HepG2 (cell line): Measurements from ENCODE around the gene NAB1. TPM values are rescaled to one million over a fixed set of nuclear protein-coding genes. Genes with fewer than 3 reads are reported as not detected.
A peak's percentile ranks its signal among the peaks of the same experiment; 100 is the strongest.

Experiments used
- ATAC-seq: fragments of 200-7000 bp; cut with Tn5 transposase; 3 replicates; pipeline ENCODE4 v1.9.1; 2020; ENCODE audit warnings: mild to moderate bottlenecking, moderate library complexity
- BruUV-seq: library from RNA; stranded (reverse); fragments of 400-500 nt; replicated peaks from 2 replicates; lab custom pipeline; 2021; lab: Mats Ljungman, UMichigan
- CTCF ChIA-PET: fragments of 300-600 bp; formaldehyde crosslinking; extraction: SDS; loops from one replicate; lab custom pipeline; 2021; ENCODE audit warnings: low total read pairs, inconsistent platforms, low intra/inter-chr PET ratio; lab: Yijun Ruan, JAX
- POLR2A ChIA-PET: fragments of 350-600 bp; sonication (Branson Sonifier 250); formaldehyde crosslinking; loops from one replicate; lab custom pipeline; 2020; ENCODE audit warnings: antibody characterized with exemption, inconsistent platforms; lab: Yijun Ruan, JAX
- DNase-seq: peaks from one replicate; pipeline ENCODE4 v3.0.0-alpha.2; 2015; ENCODE audit warnings: low spot score
- FAIRE-seq: peaks from 3 replicates; lab custom pipeline; 2011; peaks lifted over from hg19 to GRCh38; lab: Jason Lieb, UNC
- H2AFZ ChIP-seq: one replicate; pipeline ENCODE4 v1.6.1; 2011; ENCODE audit warnings: low read length, inconsistent platforms
- H3K27ac ChIP-seq: fragments of 300-600 bp; 3 replicates; pipeline ENCODE4 v1.8.0; 2011; ENCODE audit warnings: mixed run types, mild to moderate bottlenecking, mixed read lengths, low read length, inconsistent platforms; ENCODE audit not compliant: insufficient read depth; ENCODE audit errors: extremely low read length
- H3K27me3 ChIP-seq, 2 experiments: fragments of 200-600 bp in 1 of 2; 2 replicates in 1 of 2; 3 replicates in 1 of 2; pipeline versions ENCODE4 v1.6.0 to v1.8.0; 2011; ENCODE audit warnings: low read length in 2 of 2, mild to moderate bottlenecking in 2 of 2, moderate library complexity in 2 of 2, inconsistent platforms in 1 of 2; ENCODE audit not compliant: insufficient read depth in 2 of 2, control insufficient read depth in 1 of 2
- H3K36me3 ChIP-seq, 2 experiments: fragments of 200-600 bp in 1 of 2; replicated peaks in 1 of 2; 2 replicates in 1 of 2; 3 replicates in 1 of 2; pipeline versions ENCODE4 v1.5.1 to v1.8.0; 2011; ENCODE audit warnings: low read length in 2 of 2, inconsistent platforms in 1 of 2; ENCODE audit not compliant: insufficient read depth in 2 of 2, control insufficient read depth in 1 of 2
- H3K4me1 ChIP-seq: 2 replicates; pipeline ENCODE4 v1.5.1; 2012; ENCODE audit warnings: low read length, inconsistent platforms; ENCODE audit not compliant: insufficient read depth
- H3K4me2 ChIP-seq: 2 replicates; pipeline ENCODE4 v1.6.0; 2011; ENCODE audit warnings: low read depth, low read length, inconsistent platforms
- H3K4me3 ChIP-seq, 3 experiments: fragments of 200-600 bp in 1 of 3; sonication (generic), shearing (Covaris generic) in 1 of 3; replicated peaks in 1 of 3; 2 replicates each; pipeline ENCODE4 v1.5.1; 2011 to 2016; ENCODE audit warnings: low read length in 3 of 3, inconsistent platforms in 2 of 3, low read depth in 2 of 3, mild to moderate bottlenecking in 2 of 3, control low read depth in 1 of 3, mixed read lengths in 1 of 3; ENCODE audit not compliant: insufficient read depth in 1 of 3
- H3K79me2 ChIP-seq: one replicate; pipeline ENCODE4 v1.6.1; 2011; ENCODE audit warnings: low read length, inconsistent platforms; ENCODE audit not compliant: insufficient read depth
- H3K9ac ChIP-seq: 2 replicates; pipeline ENCODE4 v1.6.0; 2011; ENCODE audit warnings: mild to moderate bottlenecking, low read depth, low read length, inconsistent platforms; ENCODE audit not compliant: insufficient read depth
- H3K9me3 ChIP-seq: 2 replicates; pipeline ENCODE4 v1.5.1; 2012; ENCODE audit warnings: mild to moderate bottlenecking, low read length
- H4K20me1 ChIP-seq: 2 replicates; pipeline ENCODE4 v1.6.0; 2011; ENCODE audit warnings: inconsistent platforms, mild to moderate bottlenecking, low read length, moderate library complexity; ENCODE audit not compliant: insufficient read depth
- ATM ChIP-seq: fragments of 450-650 bp; IDR thresholded peaks from 2 replicates; pipeline ENCODE4 v1.7.1; 2017; ENCODE audit warnings: mild to moderate bottlenecking, borderline replicate concordance
- FOXK2 ChIP-seq: fragments of 450-650 bp; IDR thresholded peaks from 2 replicates; pipeline ENCODE4 v1.6.1; 2016
- NCOR1 ChIP-seq: fragments of 200-600 bp; sonication (generic); IDR thresholded peaks from 2 replicates; pipeline ENCODE4 v1.7.0; 2017; ENCODE audit warnings: antibody characterized with exemption, low read length, borderline replicate concordance
- SNRNP70 ChIP-seq: fragments of 200-400 bp; formaldehyde crosslinking; IDR thresholded peaks from 2 replicates; pipeline ENCODE4 v1.6.1; 2017; ENCODE audit warnings: mild to moderate bottlenecking, low read depth, low read length, moderate library complexity
- STAG1 ChIP-seq: sonication (generic); formaldehyde crosslinking; IDR thresholded peaks from 2 replicates; pipeline ENCODE4 v1.4.0; 2020; ENCODE audit warnings: missing genetic modification reagents
- ZNF597 ChIP-seq: sonication (generic); formaldehyde crosslinking; IDR thresholded peaks from 2 replicates; pipeline ENCODE4 v1.5.0; 2020; ENCODE audit warnings: missing genetic modification reagents
- ZNF670 ChIP-seq: sonication (generic); formaldehyde crosslinking; IDR thresholded peaks from 2 replicates; pipeline ENCODE4 v1.8.0; 2022; ENCODE audit warnings: mild to moderate bottlenecking, missing genetic modification reagents, borderline replicate concordance
- ZNF83 ChIP-seq: sonication (generic); formaldehyde crosslinking; IDR thresholded peaks from 2 replicates; pipeline ENCODE4 v1.4.0; 2020; ENCODE audit warnings: missing genetic modification reagents, mild to moderate bottlenecking, borderline replicate concordance
- WGBS: methylation state at CpG from one replicate; pipeline ENCODE4 v1.1.6; 2017; ENCODE audit warnings: low lambda C conversion rate; 5-methylcytosine and 5-hydroxymethylcytosine counted together
- in situ Hi-C: cut with HindIII; loops from 2 replicates; pipeline ENCODE4 v1.10.0; 2017; ENCODE audit warnings: low pct_unique_long_range_greater_than_20kb; ENCODE audit not compliant: extremely low pct_ligation_motif_present
- intact Hi-C: fragments of 100-400 bp; cut with micrococcal nuclease; formaldehyde crosslinking; loops from one replicate; pipeline ENCODE4 v1.10.0; 2022; ENCODE audit not compliant: unreplicated experiment
- polyA plus RNA-seq, 8 experiments: library from polyadenylated mRNA; depleted of rRNA in 3 of 8; stranded (reverse) in 7 of 8; unstranded in 1 of 8; fragments of >200 nt; fragmentation: Illumina TruSeq in 4 of 8; extraction: Trizol in 4 of 8; gene quantifications; 2 replicates each; pipeline versions ENCODE4 v1.2.1 to v1.2.3, GENCODE V29; 2011 to 2016; ENCODE audit warnings: low read depth in 4 of 8, missing spikeins in 1 of 8, mixed read lengths in 1 of 8; ENCODE audit not compliant: insufficient read depth in 1 of 8
- total RNA-seq, 5 experiments: library from RNA; depleted of rRNA; stranded (reverse); fragments of >200 nt; fragmentation: Illumina TruSeq; extraction: Trizol; gene quantifications; 2 replicates each; pipeline ENCODE4 v1.2.3, GENCODE V29; 2016; ENCODE audit warnings: low read depth in 1 of 5
- TF ChIP-seq, protein P1 (sequence below): IDR thresholded peaks from 2 replicates; pipeline ENCODE4 v1.6.1; 2012; ENCODE audit warnings: low read depth, low read length, improper control_type of control experiment

The NAB1 gene
- total and polyA plus RNA-seq, 2 of the 13 experiments (the other 11 are each of a cell fraction or from before 2014, with no cell fraction given), result 24.5 to 46.0 TPM

GRCh38 chr2:190705280-190705679 lies 56.4 kb downstream of the NAB1 start:
- POLR2A ChIA-PET, result no interaction called here
- no peaks in the 10 kb centered on the region for H3K9me3 ChIP-seq
- peak; percentile 82 for ATAC-seq
- H3K4me1 ChIP-seq, result no peaks in the 10 kb centered on the region
- no peaks in the 10 kb centered on the region for H3K36me3 ChIP-seq
- FAIRE-seq, result no peak
- no TSS peak for BruUV-seq
- intact Hi-C loops, result no loop called here
- no peak overlapping the region for H3K27ac ChIP-seq
- no peak overlapping the region for H2AFZ ChIP-seq
- no peaks in the 10 kb centered on the region for H4K20me1 ChIP-seq
- H3K4me2 ChIP-seq, result no peak overlapping the region
- in situ Hi-C loops, result no loop called here
- no peak for DNase-seq
- TF ChIP-seq STAG1 (CRISPR knock-in tag) (0 out of 2 replicates have a peak, but pooled peaks have one; percentile 15), NCOR1 (no peak)
- WGBS, result 26% methylated on average over 6 of the region's 6 CpGs
- no peaks in the 10 kb centered on the region for H3K79me2 ChIP-seq
- peaks cover 1 to 13% of the 10 kb centered on the region in 2 experiments; a peak in 3 of 5 replicates for H3K27me3 ChIP-seq
- no peak overlapping the region for H3K4me3 ChIP-seq
- H3K9ac ChIP-seq, result no peak overlapping the region
- CTCF ChIA-PET, result no interaction called here

GRCh38 chr2:190707726-190708125 lies 58.8 kb downstream of the NAB1 start:
- WGBS, result 40% methylated on average over 2 of the region's 2 CpGs
- no TSS peak for BruUV-seq
- TF ChIP-seq ATM (no peak), SNRNP70 (no peak), FOXK2 (no peak), ZNF597 (no peak), ZNF670 (no peak), ZNF83 (CRISPR knock-in tag) (no peak)
- TF ChIP-seq, protein P1, sequence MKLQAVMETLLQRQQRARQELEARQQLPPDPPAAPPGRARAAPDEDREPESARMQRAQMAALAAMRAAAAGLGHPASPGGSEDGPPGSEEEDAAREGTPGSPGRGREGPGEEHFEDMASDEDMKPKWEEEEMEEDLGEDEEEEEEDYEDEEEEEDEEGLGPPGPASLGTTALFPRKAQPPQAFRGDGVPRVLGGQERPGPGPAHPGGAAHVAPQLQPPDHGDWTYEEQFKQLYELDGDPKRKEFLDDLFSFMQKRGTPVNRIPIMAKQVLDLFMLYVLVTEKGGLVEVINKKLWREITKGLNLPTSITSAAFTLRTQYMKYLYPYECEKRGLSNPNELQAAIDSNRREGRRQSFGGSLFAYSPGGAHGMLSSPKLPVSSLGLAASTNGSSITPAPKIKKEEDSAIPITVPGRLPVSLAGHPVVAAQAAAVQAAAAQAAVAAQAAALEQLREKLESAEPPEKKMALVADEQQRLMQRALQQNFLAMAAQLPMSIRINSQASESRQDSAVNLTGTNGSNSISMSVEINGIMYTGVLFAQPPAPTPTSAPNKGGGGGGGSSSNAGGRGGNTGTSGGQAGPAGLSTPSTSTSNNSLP, result no peak

More at GRCh38 chr2:190707726-190708125, 58.8 kb downstream of the NAB1 start:
- FAIRE-seq (no peak), DNase-seq (no peak), ATAC-seq (no peak)
- H3K79me2 ChIP-seq, result no peaks in the 10 kb centered on the region
- no peak overlapping the region for H3K9ac ChIP-seq
- POLR2A ChIA-PET, result no interaction called here
- no peaks in the 10 kb centered on the region for H3K9me3 ChIP-seq
- no peak overlapping the region for H2AFZ ChIP-seq
- in situ Hi-C loops (no loop called here), intact Hi-C loops (no loop called here)
- no peaks in the 10 kb centered on the region for H3K36me3 ChIP-seq
- H3K4me2 ChIP-seq, result no peak overlapping the region
- no peak overlapping the region for H3K27ac ChIP-seq
- H3K4me3 ChIP-seq, result no peak overlapping the region
- no peaks in the 10 kb centered on the region for H4K20me1 ChIP-seq
- peaks cover 1 to 9% of the 10 kb centered on the region in 2 experiments; a peak in 3 of 5 replicates for H3K27me3 ChIP-seq
- CTCF ChIA-PET, result no interaction called here
- H3K4me1 ChIP-seq, result no peaks in the 10 kb centered on the region
